PFSK-1 (cell line): Measurements from ENCODE around the gene ACOXL.

ENCODE experiments used
- FOXP2 ChIP-seq: optimal IDR thresholded peaks from 2 replicates; pipeline ENCODE3; 2011; ENCODE audit warnings: borderline replicate concordance, control low read depth, inconsistent platforms; ENCODE audit not compliant: insufficient read depth; ENCODE audit errors: extremely low read length, extremely low read depth
- POLR2AphosphoS5 ChIP-seq: IDR thresholded peaks from 2 replicates; pipeline ENCODE4 v1.6.1; 2012; ENCODE audit warnings: low read depth, mild to moderate bottlenecking, control low read depth, low read length, moderate library complexity
- REST ChIP-seq, 2 experiments: IDR thresholded peaks; 2 replicates each; pipeline versions ENCODE4 v1.6.1 to v1.8.0; 2011 to 2012; ENCODE audit warnings: low read depth in 2 of 2, low read length in 2 of 2, control low read depth in 1 of 2, inconsistent platforms in 1 of 2, mild to moderate bottlenecking in 1 of 2, moderate library complexity in 1 of 2; ENCODE audit not compliant: insufficient read depth in 1 of 2
- SIN3A ChIP-seq: IDR thresholded peaks from 2 replicates; pipeline ENCODE4 v1.6.1; 2012; ENCODE audit warnings: mild to moderate bottlenecking, low read length, moderate library complexity, borderline replicate concordance; ENCODE audit not compliant: insufficient read depth
- TAF1 ChIP-seq: IDR thresholded peaks from 2 replicates; pipeline ENCODE4 v1.6.1; 2012; ENCODE audit warnings: low read length, control low read depth, borderline replicate concordance; ENCODE audit not compliant: insufficient read depth

The ACOXL gene

GRCh38 chr2:110815938-110816337 is 83.6 kb downstream of the ACOXL start:
- TF ChIP-seq SIN3A (no peak), FOXP2 (no peak), TAF1 (no peak), REST (IDR thresholded peaks at IDR 0.05; ENCODE audit: insufficient read depth in 1 of 2, low read depth in 2 of 2, low read length in 2 of 2) (no peak), POLR2AphosphoS5 (no peak)

GRCh38 chr2:110816404-110817365 is 84.3 kb downstream of the ACOXL start:
- TF ChIP-seq SIN3A (no peak), POLR2AphosphoS5 (no peak), REST (IDR thresholded peaks at IDR 0.05; ENCODE audit: insufficient read depth in 1 of 2, low read depth in 2 of 2, low read length in 2 of 2) (no peak), FOXP2 (no peak), TAF1 (no peak)

GRCh38 chr2:110818767-110819481 is 86.6 kb downstream of the ACOXL start:
- no peak for TF ChIP-seq REST (IDR thresholded peaks at IDR 0.05; ENCODE audit: insufficient read depth in 1 of 2, low read depth in 2 of 2, low read length in 2 of 2)
- no peak for TF ChIP-seq SIN3A
- TF ChIP-seq FOXP2, result no peak
- no peak for TF ChIP-seq TAF1
- no peak for TF ChIP-seq POLR2AphosphoS5

- no peak for TF ChIP-seq POLR2AphosphoS5
- no peak for TF ChIP-seq FOXP2
- no peak for TF ChIP-seq SIN3A
- TF ChIP-seq TAF1, result no peak
- no peak for TF ChIP-seq REST (IDR thresholded peaks at IDR 0.05; ENCODE audit: insufficient read depth in 1 of 2, low read depth in 2 of 2, low read length in 2 of 2)
These were observed 87.3 kb downstream of the ACOXL start for GRCh38 chr2:110819711-110820110.
